ENCODE measurements around the gene RNASE3.
"Not testable (repeated sequence)": the region's sequence is repeated elsewhere in the genome, so short reads cannot be mapped to it uniquely, and the experiment has no call there.

DNA sequence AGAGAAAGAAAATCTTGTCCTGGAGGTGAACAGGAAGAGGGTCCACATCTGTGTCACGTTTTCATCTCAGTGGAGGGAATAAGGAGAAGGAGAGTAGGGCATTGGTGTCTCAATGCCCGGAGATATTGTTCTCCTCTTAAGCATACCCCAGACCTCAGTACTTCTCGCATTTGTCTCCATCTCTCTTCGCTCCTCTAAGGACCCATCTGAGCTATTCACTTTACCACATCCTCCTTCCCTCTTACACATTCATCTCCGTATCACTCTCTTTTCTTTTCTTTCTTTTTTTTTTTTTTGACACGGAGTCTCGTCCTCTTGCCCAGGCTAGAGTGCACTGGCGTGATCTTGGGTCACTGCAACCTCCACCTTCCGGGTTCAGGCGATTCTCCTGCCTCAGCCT lies 8.4 kb upstream of the RNASE3 start:
- TF ChIP-seq, protein P1, sequence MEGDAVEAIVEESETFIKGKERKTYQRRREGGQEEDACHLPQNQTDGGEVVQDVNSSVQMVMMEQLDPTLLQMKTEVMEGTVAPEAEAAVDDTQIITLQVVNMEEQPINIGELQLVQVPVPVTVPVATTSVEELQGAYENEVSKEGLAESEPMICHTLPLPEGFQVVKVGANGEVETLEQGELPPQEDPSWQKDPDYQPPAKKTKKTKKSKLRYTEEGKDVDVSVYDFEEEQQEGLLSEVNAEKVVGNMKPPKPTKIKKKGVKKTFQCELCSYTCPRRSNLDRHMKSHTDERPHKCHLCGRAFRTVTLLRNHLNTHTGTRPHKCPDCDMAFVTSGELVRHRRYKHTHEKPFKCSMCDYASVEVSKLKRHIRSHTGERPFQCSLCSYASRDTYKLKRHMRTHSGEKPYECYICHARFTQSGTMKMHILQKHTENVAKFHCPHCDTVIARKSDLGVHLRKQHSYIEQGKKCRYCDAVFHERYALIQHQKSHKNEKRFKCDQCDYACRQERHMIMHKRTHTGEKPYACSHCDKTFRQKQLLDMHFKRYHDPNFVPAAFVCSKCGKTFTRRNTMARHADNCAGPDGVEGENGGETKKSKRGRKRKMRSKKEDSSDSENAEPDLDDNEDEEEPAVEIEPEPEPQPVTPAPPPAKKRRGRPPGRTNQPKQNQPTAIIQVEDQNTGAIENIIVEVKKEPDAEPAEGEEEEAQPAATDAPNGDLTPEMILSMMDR (IDR thresholded peaks at IDR 0.05): not testable (repeated sequence)
- TF ChIP-seq POLR2A (IDR thresholded peaks at IDR 0.05): not testable (repeated sequence)
